ENCODE data around the gene CEP70.
"Not testable (repeated sequence)": the region's sequence is repeated elsewhere in the genome, so short reads cannot be mapped to it uniquely, and the experiment has no call there.

- not testable (repeated sequence) for TF ChIP-seq EZH2 (IDR thresholded peaks at IDR 0.05); POLR2AphosphoS5 (IDR thresholded peaks at IDR 0.05; ENCODE audit: borderline replicate concordance, low read depth, low read length)
Measured at GRCh38 chr3:138484672-138485071, 109.4 kb downstream of the CEP70 start.
